NCI-H1436 treated with DMSO at 0.1 percent for 48 hours (cell line): ENCODE measurements around the gene GRID1.
"Not testable (repeated sequence)": the region's sequence is repeated elsewhere in the genome, so short reads cannot be mapped to it uniquely, and the experiment has no call there.

Experiments used
- DNase-seq: peaks from one replicate; lab custom pipeline; 2025; lab: John Stamatoyannopoulos, UW

Gene GRID1

DNA sequence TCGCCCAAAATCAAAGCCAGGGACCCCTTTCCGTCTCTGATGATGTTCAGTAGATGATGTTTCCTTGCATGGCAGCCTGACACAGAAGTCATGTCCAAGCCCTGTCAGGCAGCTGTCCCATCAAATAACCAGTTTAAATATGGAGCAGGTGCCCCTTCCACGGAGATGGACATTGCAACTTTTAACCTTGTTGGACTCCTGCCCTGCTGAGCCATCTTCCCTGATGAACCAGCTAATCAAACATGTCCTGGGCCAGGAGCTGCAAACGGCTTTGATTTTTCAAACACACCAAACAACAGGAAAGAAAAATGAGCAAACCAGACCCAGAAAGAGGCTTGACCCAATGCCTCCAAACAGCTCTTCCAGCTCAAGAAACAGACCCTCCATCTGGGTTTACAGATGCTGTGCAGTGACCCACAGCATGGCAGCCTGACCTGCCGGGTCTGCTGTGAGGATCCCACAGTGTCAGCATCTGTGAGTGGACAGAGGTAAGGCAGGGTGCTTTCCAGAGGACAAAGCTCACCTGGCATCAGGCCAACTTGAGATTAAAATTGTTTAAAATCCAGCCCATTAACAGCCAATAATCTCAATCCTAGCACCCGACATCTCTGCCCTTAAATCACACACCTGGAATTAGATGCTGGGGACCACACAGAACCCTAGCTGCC is 372.6 kb downstream of the GRID1 start:
- DNase-seq: no peak

DNA sequence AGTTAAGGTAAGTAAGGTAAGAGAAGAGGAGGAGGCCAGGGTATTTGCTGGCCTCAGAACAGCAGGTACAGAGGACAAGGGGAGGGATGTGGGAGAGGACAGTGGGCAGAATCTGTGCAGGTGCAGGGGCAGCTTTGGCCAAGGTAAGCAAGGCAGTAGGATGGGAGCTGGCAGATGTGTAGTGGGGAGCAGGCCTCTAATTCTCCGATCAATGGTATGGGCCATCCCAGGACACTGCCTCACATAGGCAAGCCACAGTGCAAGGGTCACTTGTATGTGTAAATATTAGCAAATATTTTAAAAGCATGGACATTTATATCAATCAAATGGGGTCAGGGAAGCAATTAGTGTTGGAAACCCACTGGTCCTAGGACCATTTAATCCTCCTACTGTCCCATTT is 373.5 kb downstream of the GRID1 start:
- no peak for DNase-seq

DNA sequence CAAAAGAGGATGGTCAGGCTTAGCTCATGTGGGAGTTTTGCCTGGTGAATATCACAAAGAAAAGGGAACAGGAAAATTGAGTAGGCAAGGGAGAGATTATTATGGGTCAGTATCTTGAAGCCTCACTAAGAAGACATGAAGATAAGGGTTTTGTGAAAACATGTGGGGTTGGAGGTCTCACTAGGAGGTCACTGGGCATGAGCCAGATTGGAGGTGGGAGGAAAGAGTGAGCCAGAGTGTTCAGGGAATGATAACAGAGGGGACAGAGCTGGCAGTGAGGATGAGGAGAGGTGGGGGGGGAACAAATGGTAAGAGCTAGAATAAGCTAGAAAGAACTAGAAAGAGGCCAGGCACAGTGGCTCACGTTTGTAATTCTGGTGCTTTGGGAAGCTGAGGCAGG is 374.3 kb downstream of the GRID1 start:
- no peak for DNase-seq

DNA sequence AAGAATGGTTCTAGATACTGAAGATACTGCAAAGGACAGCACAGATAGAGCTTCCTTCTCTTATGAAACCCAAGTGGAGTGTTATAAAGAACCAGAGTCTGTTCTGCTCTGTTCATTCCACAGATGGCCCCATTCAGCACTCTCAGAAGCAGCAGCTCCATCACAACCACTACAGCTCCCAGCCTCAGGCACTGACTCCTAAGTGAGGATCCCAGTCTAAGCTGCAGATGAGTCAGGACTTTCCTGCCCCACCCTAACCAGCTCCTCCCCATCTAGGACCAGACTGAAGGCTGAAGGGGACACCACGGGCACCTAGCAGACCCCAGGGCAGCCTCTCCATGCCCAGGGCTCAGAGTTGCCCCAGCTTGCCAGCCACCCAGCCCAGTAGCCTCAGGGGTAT is 379.8 kb downstream of the GRID1 start:
- DNase-seq: no peak

DNA sequence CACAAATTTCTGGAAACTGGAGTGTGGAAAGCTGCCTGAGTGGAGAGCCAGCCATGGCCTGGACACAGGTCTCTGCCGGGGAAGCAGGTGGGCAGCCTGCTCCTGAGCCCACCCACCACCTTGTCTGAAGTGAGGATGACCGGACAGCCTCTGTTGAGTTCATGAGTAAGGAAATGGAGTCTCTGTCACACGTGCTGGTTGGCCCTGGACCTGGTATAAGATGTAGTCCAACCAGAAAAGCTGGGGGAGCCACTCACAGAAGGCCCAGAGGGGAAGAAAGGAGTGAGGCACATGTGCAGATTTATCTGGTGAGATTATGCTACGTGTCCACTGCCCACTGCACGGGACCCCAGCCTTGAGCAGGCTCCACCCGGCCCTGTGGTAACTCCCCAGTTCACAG is 383.5 kb downstream of the GRID1 start:
- no peak for DNase-seq

DNA sequence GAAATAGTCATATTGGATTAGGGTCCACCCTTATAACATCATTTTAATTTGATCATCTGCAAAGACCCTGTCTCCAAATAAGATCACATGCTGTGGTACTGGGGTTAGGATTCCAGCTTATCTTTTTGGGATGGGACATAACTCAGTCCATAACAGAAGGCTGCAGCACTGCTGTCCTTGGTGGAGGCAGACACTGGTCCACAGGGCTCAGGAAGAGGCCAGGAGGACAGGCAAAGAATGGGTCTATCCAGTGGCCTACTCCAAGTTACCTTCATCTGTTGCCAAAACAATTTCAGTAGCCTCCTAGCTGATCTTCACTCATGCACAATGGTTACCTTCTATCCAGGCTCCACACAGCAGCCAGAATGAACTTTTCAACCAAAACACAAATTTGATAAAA is 387.0 kb downstream of the GRID1 start:
- DNase-seq: no peak

DNA sequence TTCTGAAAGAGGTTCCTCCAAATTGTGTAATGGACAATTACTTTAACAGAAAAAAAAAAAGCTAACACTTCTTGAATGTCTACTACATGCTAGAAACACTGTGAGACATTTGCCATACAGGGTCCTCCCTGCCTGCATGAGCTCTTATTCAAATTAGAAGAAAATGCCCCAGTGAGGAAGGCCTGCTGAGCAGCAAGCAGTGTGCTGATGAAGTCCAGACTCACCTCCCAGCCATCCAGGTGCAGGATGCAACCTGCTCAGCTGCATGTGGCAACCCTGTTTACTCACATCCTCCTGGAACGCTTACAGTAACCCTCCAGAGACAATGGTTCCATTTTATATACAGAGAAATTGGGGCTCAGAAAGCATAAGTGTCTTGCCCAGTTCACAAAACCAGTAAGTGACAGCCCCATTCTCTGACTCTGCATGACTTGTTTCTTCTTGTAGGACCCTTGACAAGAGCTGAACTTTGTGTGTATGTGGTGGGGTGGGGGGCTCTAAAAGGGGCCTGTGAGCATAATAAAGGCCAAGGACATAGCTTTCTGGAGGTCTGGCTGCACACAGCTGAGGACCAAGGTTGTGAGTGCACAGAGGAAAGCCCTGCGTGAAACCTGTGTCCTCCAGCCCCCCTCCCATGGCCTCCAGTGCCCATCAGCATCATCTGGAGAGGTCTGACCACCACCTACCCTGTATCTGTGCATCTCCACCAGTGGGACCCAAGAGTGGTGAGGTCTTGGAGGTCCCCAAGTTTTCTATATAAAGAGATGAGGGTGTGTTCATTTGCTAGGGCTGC is 387.8 kb downstream of the GRID1 start:
- no peak for DNase-seq

DNA sequence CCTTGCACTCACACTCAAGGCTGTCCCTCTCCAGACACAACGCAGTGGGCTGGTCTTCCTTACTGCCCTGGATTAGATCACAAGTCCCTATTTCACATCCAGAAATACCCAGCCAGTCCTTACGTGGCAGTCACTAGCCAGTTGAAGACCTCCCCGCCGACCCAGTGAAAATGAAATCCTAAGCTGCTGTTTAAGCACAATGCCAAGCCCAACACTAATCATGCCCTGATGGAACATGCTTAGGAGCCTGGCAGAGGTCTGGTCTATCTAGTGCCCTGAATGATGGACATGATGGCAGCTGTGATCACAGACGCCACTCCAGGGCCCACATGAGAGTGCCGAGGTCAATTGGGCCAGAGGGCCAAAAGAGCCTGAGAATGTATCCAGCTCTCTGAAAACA is 389.0 kb downstream of the GRID1 start:
- no peak for DNase-seq

DNA sequence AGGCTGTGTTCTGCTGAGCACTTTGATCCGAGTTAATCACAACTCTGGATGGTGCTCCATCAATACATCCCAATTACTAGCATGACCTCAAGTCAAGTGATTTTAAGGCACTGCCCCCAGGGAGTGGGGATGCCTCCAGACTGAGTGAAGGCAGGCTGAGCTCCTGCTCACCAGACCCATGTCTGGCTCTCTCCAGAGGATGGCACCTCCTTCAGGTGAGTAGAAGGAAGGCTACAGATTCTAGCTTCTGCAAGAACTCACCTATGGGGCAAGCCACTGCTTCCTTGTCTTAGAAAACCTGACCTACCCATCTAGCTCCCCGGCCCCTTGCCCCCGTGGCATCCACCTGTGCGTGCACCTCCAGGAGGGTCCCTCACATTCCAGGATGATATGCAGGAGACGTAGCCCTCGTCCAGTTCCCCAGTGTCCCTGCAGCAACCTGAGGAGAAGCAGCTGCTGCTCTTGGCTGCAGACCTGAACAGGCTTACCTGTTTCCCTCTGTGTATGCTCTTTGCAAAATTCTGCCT is 390.3 kb downstream of the GRID1 start:
- no peak for DNase-seq

DNA sequence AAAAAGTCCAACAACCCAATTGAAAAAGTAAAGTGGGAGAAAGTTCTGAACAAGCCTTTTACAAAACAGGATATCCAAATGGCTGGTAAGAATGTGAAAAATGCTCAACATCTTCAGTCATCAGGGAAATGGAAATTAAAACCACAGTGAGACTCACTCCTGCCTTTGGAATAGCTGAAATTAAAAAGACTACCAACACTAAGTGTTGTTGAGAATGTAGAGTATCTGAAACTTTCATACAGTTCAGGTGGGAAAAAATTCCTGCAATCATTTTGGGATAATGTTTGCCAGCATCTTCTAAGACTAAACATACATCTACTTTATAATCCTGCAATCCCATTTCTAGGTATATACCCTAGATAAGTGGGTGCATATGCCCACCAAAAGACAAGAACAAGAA is 395.1 kb downstream of the GRID1 start:
- no peak for DNase-seq

DNA sequence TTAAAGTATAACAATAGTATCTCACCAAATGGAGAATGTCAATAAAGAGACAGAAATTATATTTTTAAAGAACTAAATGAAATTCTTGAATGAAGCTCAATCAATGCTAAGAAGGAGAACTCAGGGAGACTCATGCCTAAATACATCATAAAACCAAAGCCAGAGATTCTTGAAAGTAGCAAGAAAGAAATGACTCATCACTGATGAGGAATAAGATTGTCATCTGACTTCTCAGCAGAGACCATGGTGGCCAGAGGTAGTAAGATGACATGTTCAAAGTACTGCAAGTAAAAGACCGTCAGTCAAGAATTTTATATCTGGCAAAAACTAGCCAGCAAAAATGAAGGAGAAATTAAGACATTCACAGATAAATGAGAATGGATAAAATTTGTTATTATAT is 399.0 kb downstream of the GRID1 start:
- DNase-seq: no peak

DNA sequence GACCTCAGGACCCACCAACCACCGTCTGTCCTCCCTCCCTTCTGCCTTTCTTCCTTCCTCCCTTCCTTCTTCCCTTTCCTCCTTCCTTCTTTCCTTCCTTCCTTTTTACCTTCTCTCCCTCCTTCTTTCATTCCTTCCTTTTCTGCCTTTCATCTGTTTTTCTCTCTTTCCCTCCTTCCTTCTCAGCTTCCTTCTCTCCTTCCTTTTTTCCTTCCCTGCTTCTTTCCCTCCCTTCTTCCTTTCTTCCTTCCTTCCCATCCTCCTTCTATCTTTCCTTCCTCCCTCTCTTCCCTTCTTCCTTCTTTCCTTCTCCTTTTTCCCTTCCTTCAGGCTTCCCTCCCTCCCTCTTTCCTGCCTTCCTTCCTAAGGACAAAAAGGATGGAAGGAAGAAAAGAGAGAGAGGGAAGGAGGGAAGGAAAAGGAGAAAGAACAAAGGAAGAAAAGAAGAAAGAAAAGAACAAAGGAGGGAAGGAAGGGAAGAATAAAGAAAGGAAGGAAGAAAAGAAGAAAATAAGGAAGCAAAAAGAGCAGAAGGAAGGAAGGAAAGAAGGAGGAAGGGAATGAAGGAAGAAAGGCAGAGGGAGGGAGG is 405.0 kb downstream of the GRID1 start:
- DNase-seq: no peak

DNA sequence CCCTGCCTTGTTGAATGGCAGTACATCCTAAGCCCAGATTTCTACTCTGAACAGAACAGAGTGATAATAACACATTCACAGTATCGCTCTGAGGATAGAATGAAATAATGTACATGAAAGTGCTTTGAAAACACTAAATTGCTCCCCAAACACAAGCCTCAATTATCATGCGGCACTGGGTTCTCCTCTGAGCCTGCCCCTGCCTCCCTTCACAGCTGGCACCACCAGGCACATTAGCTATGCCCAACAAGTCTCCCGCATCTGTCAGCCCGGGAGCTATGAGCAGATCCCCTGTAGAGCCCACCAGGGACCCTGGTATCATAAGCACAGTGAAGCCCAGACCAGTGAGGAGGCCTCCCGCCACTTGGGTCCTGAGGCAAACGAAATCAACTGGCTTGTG is 405.5 kb downstream of the GRID1 start:
- DNase-seq: no peak

DNA sequence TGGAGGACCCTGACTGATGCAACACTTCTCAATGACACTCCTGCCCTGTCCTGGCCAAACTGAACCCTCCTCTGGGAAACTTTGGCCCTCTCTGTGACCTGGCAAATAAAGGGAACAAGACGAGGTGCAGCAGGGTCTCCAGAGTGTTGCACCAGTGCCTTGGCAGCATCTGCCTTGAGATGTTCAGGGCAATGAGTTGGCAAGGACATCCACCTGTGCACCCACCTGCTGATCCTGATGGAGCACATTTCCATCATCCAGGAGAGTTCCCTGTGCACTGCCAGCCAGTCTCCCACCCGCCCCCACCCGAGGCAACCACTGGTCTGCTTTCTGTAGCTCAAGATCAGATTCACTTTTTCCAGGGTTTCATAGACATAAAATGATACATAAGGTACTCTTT is 407.4 kb downstream of the GRID1 start:
- DNase-seq: no peak

DNA sequence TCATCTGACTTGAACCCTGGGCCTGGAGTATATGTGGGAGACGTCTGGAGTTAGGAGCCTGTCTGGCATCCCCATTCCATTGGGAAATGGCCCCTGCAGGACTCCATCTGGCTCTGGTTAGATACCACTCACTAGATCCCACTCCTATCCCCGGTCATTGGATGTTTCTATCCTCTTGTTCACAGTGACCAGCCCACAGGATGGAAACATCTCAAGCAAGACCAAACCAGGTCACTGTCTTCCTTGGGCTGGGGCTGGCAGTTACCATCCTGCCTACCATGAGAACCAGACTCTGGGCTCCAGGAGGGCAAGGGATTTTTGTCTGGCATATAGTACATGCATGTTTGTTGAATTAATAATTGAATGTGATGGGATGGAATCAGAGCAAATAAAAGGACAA is 415.7 kb downstream of the GRID1 start:
- DNase-seq: no peak

DNA sequence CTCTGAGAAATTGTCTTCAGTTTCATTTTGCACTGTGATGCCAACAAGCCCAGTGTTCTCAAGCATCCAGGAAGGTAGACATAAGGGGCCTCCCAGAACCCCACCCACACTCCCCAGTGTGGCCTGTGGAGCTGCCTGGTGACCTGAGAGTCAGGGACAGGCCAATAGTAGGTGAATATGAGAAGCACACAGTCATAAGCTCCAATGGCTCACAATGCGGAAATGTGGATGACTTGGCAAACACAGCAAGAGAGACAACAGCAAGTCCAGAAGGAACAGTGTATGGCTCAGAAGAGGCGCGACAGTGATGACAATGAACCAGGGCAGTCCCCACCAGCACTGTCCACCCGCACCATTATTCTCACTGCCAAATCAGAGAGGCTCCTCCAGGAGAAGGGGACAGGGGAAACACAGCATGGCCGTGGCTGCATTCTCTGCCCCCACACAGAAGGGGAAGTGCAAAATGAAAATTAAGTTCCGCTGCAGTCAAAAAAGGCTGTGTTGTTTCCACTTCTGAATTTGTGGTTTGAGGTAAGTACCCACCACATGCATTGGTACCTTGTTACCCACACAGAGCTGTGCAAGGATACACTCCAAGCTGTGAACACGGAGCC is 419.8 kb downstream of the GRID1 start:
- no peak for DNase-seq

DNA sequence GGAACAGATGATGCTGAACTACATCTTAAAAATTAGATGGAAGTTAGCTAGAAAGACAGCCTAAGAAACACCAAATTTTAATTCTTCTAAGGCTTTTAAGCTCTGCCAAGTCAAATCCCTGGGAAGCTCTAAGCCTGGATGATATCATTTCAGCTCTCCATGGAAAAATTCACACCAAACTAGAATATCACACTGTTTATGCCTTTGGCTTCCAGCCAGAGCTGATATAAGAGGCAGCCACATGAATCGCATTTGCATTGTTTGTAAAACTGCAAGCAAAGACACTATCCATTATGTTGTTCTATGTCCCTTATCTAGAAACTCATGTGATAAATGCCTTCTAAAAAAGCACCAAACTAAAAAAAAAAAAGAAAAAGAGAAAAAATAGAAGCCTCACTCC is 430.4 kb downstream of the GRID1 start:
- no peak for DNase-seq

DNA sequence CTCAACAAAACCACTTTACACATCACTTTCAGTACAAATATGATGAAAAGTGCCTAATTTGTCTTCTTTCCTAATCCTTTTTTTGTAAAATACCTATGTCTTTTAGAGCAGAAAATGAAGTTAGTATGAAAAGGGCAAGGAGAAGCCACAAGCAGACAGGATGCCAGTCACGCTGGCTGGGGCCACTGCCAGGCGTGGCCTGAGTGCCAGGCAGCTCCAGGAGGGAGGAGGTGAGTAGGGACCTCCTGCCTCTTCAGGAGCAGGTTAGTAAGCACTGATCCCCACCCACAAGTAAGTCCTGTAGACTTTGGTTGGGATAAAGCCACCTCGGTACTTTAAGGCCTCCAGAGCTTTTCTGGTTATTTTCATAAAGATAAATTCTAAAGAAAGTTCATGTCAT is 432.0 kb downstream of the GRID1 start:
- DNase-seq: no peak

DNA sequence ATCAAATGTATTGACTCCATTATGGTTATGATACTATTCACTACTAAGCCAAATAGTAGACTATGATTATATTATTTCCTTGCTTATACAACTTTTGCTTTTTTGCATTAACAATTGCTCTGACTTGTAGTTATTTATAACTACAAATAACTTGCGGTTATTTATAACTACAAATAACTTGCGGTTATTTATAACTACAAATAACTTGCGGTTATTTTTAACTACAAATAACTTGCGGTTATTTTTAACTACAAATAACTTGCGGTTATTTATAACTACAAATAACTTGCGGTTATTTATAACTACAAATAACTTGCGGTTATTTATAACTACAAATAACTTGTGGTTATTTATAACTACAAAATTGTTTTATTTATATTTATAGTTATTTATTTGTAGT is 436.6 kb downstream of the GRID1 start:
- not testable (repeated sequence) for DNase-seq

DNA sequence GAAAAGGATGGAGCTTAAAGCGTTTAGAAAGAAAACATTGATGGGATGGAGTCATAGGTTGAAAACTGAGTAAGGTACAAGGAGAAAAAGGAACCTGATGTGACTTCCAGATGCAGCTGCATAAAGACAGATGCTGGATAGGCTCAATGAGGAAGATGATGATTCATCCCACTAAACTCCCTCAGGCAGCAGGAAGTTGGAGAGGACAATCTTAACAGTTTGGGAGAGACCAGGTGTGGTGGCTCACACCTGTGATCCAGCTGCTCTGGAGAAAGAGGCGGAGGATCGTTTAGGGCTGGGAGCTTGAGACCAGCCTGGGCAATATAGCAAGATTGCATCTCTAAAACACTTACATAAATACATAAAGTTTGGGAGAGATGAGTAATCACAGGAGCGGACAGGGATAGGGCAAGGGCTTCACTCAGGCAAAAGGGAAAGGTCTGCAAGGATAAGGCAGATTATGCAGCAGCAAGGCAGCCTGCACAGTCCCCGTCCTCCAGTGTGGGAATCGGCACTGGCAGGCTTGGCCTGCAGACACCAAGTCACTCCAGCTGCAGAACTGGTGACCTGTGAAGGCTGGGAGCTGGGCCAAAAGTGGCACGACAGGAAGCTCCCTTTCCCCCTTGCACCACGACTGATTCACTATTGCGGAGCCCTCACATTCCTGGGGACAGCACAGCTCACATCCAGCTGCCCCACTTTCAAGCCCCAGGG is 438.5 kb downstream of the GRID1 start:
- no peak for DNase-seq

DNA sequence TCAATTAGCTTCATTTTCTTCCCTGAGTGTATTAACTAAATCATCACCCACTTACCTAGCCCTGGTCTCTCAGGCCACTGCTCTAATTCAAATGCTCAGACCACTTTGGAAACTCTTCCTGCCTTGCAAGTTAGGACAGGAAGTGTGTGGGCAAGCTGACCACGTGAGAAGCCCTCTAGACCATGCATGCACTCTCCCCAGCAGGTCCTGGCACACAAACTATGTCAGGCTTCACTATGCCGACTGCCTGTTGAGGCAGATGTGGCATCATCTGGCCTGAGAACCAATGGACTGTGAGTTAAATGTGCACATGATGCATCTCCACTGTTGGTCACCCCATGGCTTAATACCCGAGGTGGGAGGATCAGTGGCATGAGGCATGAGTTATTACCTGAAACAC is 439.6 kb downstream of the GRID1 start:
- no peak for DNase-seq

DNA sequence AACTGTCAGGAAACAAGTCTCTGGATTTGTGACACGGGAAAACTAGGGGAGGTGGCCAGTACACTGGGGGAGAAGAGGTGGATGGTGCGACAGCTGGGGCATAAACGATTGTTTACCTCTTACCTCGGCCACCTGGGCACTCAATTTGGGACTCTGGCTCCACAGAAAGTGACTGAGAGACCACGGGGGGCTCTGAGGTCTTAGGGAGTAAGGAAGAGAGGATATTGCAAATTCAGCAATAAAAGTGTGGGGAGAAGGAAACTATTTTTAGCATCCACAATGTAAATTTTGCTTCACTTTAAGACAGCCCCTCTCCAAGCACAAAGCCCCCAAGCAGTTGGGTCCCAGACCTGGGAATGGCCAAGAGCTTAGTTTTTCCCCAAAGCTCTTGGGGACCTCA is 440.5 kb downstream of the GRID1 start:
- no peak for DNase-seq
